GM13976 (cell line): Measurements from ENCODE around the gene TBATA.

ENCODE experiments used
- DNase-seq: peaks from one replicate; pipeline ENCODE4 v3.0.0; 2012; ENCODE audit warnings: low spot score
- in situ Hi-C: fragments of 300-500 bp; cut with MboI; formaldehyde crosslinking; loops from one replicate; pipeline ENCODE4 v1.12.0; 2022; ENCODE audit warnings: low sequenced_read_pairs, mixed read lengths, inconsistent platforms; ENCODE audit not compliant: unreplicated experiment
- TF ChIP-seq, protein P1 (sequence below): IDR thresholded peaks from 2 replicates; pipeline ENCODE4 v1.5.1; 2012; ENCODE audit warnings: borderline replicate concordance, mild to moderate bottlenecking; ENCODE audit not compliant: insufficient read depth; ENCODE audit errors: extremely low read depth, missing control alignments, control extremely low read depth

Gene TBATA

GRCh38 chr10:70733051-70733450 is 52.1 kb downstream of the TBATA start:
- TF ChIP-seq, protein P1, sequence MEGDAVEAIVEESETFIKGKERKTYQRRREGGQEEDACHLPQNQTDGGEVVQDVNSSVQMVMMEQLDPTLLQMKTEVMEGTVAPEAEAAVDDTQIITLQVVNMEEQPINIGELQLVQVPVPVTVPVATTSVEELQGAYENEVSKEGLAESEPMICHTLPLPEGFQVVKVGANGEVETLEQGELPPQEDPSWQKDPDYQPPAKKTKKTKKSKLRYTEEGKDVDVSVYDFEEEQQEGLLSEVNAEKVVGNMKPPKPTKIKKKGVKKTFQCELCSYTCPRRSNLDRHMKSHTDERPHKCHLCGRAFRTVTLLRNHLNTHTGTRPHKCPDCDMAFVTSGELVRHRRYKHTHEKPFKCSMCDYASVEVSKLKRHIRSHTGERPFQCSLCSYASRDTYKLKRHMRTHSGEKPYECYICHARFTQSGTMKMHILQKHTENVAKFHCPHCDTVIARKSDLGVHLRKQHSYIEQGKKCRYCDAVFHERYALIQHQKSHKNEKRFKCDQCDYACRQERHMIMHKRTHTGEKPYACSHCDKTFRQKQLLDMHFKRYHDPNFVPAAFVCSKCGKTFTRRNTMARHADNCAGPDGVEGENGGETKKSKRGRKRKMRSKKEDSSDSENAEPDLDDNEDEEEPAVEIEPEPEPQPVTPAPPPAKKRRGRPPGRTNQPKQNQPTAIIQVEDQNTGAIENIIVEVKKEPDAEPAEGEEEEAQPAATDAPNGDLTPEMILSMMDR: no peak
- no peak for DNase-seq
- in situ Hi-C loops: no loop called here

- TF ChIP-seq, protein P1: no peak
- in situ Hi-C loops: no loop called here
- DNase-seq: no peak
Observed at GRCh38 chr10:70732569-70732968, 52.6 kb downstream of the TBATA start.

DNA sequence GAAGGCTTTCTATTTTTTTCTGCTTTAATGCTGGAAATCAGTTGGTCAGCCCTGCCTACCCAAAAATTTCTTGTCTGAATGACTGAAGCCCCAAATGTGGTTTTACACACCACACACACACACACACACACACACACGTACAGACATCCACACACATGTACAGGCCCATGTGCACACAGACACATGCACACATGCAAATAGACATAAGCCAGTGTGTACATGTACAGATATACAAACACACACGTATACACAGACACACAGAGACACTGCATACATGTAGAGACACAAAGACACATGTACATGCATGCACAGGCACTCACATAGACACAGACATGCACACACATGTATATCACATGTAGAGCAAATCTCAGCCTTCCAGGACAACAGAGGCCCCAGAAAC is 54.2 kb downstream of the TBATA start:
- in situ Hi-C loops: no loop called here
- no peak for DNase-seq
- TF ChIP-seq, protein P1: no peak

- no peak for DNase-seq
- TF ChIP-seq, protein P1: no peak
- in situ Hi-C loops: no loop called here
Observed at GRCh38 chr10:70729763-70730357, 55.3 kb downstream of the TBATA start.

GRCh38 chr10:70728328-70728727 is 56.8 kb downstream of the TBATA start:
- TF ChIP-seq, protein P1: no peak
- in situ Hi-C loops: no loop called here
- no peak for DNase-seq

DNA sequence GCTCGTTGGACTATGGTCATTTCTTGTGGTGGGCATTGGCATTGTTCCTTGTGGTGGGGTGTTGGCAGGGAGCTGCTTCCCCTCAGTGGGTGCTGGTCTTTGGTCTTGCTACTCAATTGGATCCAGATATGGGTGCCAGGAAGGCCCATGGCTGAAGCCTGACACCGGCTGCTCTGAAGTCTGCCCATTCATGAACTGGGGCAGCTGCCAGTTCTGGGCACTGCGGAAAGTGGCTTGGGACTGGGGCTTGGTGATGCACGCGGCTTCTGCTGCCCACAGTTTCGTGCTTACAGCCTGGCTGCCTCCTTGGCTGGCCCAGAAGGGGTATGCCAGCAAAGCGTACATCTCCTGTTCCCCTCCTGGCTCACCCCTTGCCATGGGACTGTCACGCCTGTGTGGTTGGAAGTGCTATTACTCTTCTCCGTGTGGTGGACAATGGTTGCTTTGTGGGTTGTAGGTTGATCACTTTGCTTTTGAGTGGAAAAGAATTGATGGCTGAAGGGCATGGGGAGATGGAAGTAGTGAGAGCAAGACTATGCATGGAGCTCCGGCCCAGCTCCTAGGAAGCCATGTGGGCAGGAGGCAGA is 58.2 kb downstream of the TBATA start:
- no peak for DNase-seq
- TF ChIP-seq, protein P1: no peak
- in situ Hi-C loops: no loop called here
